WTC11 (cell line): ENCODE results near the gene SIPA1L2. TPM values are rescaled to one million over a fixed set of nuclear protein-coding genes. Genes with fewer than 3 reads are reported as not detected.

ENCODE experiments used
- ATAC-seq: fragments of 200-7000 bp; cut with Tn5 transposase; 2 replicates; pipeline ENCODE4 v1.10.0; 2021; ENCODE audit warnings: mild to moderate bottlenecking, moderate library complexity
- CTCF ChIA-PET: fragments of 300-600 bp; sonication (Branson Sonifier 250); formaldehyde crosslinking; loops from one replicate; lab custom pipeline; 2021; ENCODE audit warnings: antibody characterized with exemption; lab: Charles Lee
- POLR2A ChIA-PET: fragments of 350-600 bp; sonication (Branson Sonifier 250); formaldehyde crosslinking; loops from one replicate; lab custom pipeline; 2021; ENCODE audit warnings: antibody characterized with exemption; lab: Charles Lee
- DNase-seq: peaks from one replicate; pipeline ENCODE4 v3.0.0; 2021; ENCODE audit warnings: low spot score
- H3K27ac Mint-ChIP-seq: 2 replicates; pipeline ENCODE4 v1.8.0; 2021; ENCODE audit warnings: mixed read lengths
- H3K27me3 Mint-ChIP-seq: 2 replicates; pipeline ENCODE4 v1.8.0; 2021; ENCODE audit warnings: low read depth, mild to moderate bottlenecking, moderate library complexity, mixed read lengths
- H3K36me3 Mint-ChIP-seq: 2 replicates; pipeline ENCODE4 v1.8.0; 2021; ENCODE audit warnings: mixed read lengths
- H3K4me1 Mint-ChIP-seq: 2 replicates; pipeline ENCODE4 v1.8.0; 2022; ENCODE audit warnings: mixed read lengths
- H3K4me3 Mint-ChIP-seq: 2 replicates; pipeline ENCODE4 v1.8.0; 2021; ENCODE audit warnings: mild to moderate bottlenecking, moderate library complexity, mixed read lengths
- H3K9me3 Mint-ChIP-seq: 2 replicates; pipeline ENCODE4 v1.8.0; 2021; ENCODE audit warnings: mixed read lengths
- ARID4B ChIP-seq: sonication (generic); formaldehyde crosslinking; IDR thresholded peaks from 2 replicates; pipeline ENCODE4 v1.8.0; 2023; ENCODE audit warnings: missing genetic modification reagents, mild to moderate bottlenecking, borderline replicate concordance
- CREB1 ChIP-seq: sonication (generic); formaldehyde crosslinking; IDR thresholded peaks from 2 replicates; pipeline ENCODE4 v1.8.0; 2023; ENCODE audit warnings: mild to moderate bottlenecking, missing genetic modification reagents
- CREM ChIP-seq: sonication (generic); formaldehyde crosslinking; IDR thresholded peaks from 2 replicates; pipeline ENCODE4 v1.8.1; 2022; ENCODE audit warnings: mild to moderate bottlenecking, missing genetic modification reagents, moderate library complexity
- ELF4 ChIP-seq: sonication (generic); formaldehyde crosslinking; IDR thresholded peaks from 2 replicates; pipeline ENCODE4 v1.8.1; 2022; ENCODE audit warnings: low read depth, mild to moderate bottlenecking, moderate library complexity, missing genetic modification reagents
- FOXK1 ChIP-seq: sonication (generic); formaldehyde crosslinking; IDR thresholded peaks from 2 replicates; pipeline ENCODE4 v1.8.0; 2022; ENCODE audit warnings: mild to moderate bottlenecking, moderate library complexity, missing genetic modification reagents
- IRF2 ChIP-seq: sonication (generic); formaldehyde crosslinking; IDR thresholded peaks from 2 replicates; pipeline ENCODE4 v1.8.0; 2022; ENCODE audit warnings: low read depth, missing genetic modification reagents, borderline replicate concordance
- KAT7 ChIP-seq: sonication (generic); formaldehyde crosslinking; IDR thresholded peaks from 2 replicates; pipeline ENCODE4 v1.8.1; 2023; ENCODE audit warnings: missing genetic modification reagents, mild to moderate bottlenecking, borderline replicate concordance
- MAX ChIP-seq: sonication (generic); formaldehyde crosslinking; IDR thresholded peaks from 2 replicates; pipeline ENCODE4 v1.8.0; 2022; ENCODE audit warnings: mild to moderate bottlenecking, missing genetic modification reagents
- SMAD4 ChIP-seq: sonication (generic); formaldehyde crosslinking; IDR thresholded peaks from 2 replicates; pipeline ENCODE4 v1.8.0; 2022; ENCODE audit warnings: mild to moderate bottlenecking, missing genetic modification reagents
- SP1 ChIP-seq: sonication (generic); formaldehyde crosslinking; conservative IDR thresholded peaks from 2 replicates; pipeline ENCODE4 v1.8.1; 2022; ENCODE audit warnings: missing genetic modification reagents
- ZBTB21 ChIP-seq: sonication (generic); formaldehyde crosslinking; IDR thresholded peaks from 2 replicates; pipeline ENCODE4 v1.8.1; 2023; ENCODE audit warnings: mild to moderate bottlenecking, missing genetic modification reagents, borderline replicate concordance
- ZNF317 ChIP-seq: sonication (generic); formaldehyde crosslinking; IDR thresholded peaks from 2 replicates; pipeline ENCODE4 v1.8.1; 2023; ENCODE audit warnings: low read depth, mild to moderate bottlenecking, moderate library complexity, missing genetic modification reagents, borderline replicate concordance
- ZNF396 ChIP-seq: fragments of 250-450 bp; sonication (Bioruptor Pico); IDR thresholded peaks from 2 replicates; pipeline ENCODE4 v1.8.0; 2021; ENCODE audit warnings: mild to moderate bottlenecking, moderate library complexity, borderline replicate concordance
- total RNA-seq: library from RNA; stranded (reverse); gene quantifications from 3 replicates; pipeline ENCODE4 v1.2.3, GENCODE V29; 2021
- TF ChIP-seq, protein P1 (sequence below): sonication (generic); formaldehyde crosslinking; IDR thresholded peaks from 2 replicates; pipeline ENCODE4 v1.8.0; 2022; ENCODE audit warnings: missing genetic modification reagents
- TF ChIP-seq, protein P2 (sequence below): fragments of 250-450 bp; sonication (Bioruptor Pico); IDR thresholded peaks from 2 replicates; pipeline ENCODE4 v2.1.2; 2022; ENCODE audit warnings: mild to moderate bottlenecking, moderate library complexity
- TF ChIP-seq, protein P3 (sequence below): sonication (generic); formaldehyde crosslinking; IDR thresholded peaks from 2 replicates; pipeline ENCODE4 v1.8.1; 2022; ENCODE audit warnings: missing genetic modification reagents, borderline replicate concordance

Gene SIPA1L2
- total RNA-seq, 1 experiment from 2014 or later = 14.3 TPM

DNA sequence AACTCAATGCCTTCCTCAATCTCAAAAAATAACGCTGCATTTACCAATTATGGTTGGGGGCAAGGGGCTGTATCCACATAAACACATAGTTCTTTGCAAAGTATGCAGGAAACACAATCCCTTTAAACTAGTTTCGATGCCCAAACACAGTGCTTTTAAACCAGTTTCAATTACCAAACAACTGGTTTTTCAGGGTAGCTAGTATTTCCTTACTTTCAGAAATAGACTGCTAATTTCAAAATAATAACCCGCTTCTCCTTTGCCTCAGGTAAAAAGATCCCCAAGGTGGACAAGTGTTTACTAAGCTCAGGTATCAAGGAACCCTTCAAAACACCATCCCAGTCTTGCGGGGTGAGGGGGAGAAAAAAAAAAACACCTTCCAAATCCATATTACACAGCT, 2.8 kb downstream of the SIPA1L2 start (continued):
- TF ChIP-seq, protein P1, sequence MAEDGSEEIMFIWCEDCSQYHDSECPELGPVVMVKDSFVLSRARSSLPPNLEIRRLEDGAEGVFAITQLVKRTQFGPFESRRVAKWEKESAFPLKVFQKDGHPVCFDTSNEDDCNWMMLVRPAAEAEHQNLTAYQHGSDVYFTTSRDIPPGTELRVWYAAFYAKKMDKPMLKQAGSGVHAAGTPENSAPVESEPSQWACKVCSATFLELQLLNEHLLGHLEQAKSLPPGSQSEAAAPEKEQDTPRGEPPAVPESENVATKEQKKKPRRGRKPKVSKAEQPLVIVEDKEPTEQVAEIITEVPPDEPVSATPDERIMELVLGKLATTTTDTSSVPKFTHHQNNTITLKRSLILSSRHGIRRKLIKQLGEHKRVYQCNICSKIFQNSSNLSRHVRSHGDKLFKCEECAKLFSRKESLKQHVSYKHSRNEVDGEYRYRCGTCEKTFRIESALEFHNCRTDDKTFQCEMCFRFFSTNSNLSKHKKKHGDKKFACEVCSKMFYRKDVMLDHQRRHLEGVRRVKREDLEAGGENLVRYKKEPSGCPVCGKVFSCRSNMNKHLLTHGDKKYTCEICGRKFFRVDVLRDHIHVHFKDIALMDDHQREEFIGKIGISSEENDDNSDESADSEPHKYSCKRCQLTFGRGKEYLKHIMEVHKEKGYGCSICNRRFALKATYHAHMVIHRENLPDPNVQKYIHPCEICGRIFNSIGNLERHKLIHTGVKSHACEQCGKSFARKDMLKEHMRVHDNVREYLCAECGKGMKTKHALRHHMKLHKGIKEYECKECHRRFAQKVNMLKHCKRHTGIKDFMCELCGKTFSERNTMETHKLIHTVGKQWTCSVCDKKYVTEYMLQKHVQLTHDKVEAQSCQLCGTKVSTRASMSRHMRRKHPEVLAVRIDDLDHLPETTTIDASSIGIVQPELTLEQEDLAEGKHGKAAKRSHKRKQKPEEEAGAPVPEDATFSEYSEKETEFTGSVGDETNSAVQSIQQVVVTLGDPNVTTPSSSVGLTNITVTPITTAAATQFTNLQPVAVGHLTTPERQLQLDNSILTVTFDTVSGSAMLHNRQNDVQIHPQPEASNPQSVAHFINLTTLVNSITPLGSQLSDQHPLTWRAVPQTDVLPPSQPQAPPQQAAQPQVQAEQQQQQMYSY (CRISPR knock-in tag) = no peak
- TF ChIP-seq ELF4 (CRISPR knock-in tag) = no peak

DNA sequence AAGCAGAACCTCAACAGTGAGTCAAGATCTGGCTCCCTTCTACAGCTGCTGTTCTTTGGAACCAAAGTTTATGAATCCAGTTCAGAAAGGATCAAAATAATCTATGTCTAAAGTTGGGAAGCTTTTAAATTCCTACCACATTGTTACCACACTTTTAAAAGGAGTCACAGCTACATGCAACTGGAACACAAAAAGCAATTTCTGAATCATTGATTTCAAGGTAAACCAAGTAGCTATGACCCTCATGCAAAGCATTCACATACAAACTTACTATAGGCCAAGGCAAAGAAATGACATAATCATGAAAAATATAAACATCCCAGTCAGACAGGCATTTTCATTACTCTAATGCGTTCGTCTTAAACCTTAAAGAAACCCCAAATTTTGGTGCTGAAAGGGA, 3.5 kb downstream of the SIPA1L2 start:
- ChIA-PET POLR2A (no interaction called here), CTCF (interaction anchor here (0.7 to 3.0 kb wide), 14 partner anchors 11 to 901 kb away, joined by 3 to 25 read pairs (median 6); no protein-coding TSS in a partner anchor)
- no peaks in the 10 kb centered on the region for H3K36me3 Mint-ChIP-seq
- H3K4me3 Mint-ChIP-seq = no peak overlapping the region
- TF ChIP-seq, protein P2, sequence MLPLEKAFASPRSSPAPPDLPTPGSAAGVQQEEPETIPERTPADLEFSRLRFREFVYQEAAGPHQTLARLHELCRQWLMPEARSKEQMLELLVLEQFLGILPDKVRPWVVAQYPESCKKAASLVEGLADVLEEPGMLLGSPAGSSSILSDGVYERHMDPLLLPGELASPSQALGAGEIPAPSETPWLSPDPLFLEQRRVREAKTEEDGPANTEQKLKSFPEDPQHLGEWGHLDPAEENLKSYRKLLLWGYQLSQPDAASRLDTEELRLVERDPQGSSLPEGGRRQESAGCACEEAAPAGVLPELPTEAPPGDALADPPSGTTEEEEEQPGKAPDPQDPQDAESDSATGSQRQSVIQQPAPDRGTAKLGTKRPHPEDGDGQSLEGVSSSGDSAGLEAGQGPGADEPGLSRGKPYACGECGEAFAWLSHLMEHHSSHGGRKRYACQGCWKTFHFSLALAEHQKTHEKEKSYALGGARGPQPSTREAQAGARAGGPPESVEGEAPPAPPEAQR (CRISPR knock-in tag) = no peak
- no peaks in the 10 kb centered on the region for H3K9me3 Mint-ChIP-seq
- H3K4me1 Mint-ChIP-seq = peaks cover 75% of the 10 kb centered on the region
- peaks cover 29% of the 10 kb centered on the region for H3K27me3 Mint-ChIP-seq
- ATAC-seq = no peak
- H3K27ac Mint-ChIP-seq = no peak overlapping the region
- no peak for DNase-seq

DNA sequence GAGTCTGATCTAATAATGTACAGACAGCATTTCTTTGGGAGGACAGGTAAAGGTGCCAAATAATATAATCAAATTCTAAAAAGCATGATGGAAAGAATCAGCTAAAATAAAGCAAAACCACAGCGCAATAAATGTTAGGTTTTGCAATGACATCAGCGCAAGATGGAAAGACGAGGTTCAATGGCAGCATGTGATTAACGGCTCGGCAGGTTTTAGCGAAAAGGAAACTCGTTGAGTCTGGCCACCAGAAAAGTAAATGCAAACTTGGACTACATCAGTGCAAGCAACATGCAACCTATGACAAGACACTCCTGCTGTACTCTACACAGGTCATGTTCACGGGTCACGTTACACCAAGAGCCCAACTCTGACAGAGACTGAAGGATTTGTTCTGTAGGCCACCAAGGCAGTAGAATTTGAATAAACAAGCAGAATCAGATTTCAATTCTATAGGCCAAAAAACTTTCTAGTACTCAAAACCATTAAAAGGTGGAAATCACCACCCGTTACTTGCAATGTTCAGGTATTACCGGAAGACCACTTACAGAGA, 4.5 kb downstream of the SIPA1L2 start:
- POLR2A ChIA-PET = no interaction called here
- H3K4me3 Mint-ChIP-seq = no peak overlapping the region
- no peak for ATAC-seq
- TF ChIP-seq KAT7 (no peak), FOXK1 (CRISPR knock-in tag) (no peak), ZBTB21 (CRISPR knock-in tag) (no peak)
- TF ChIP-seq, protein P3, sequence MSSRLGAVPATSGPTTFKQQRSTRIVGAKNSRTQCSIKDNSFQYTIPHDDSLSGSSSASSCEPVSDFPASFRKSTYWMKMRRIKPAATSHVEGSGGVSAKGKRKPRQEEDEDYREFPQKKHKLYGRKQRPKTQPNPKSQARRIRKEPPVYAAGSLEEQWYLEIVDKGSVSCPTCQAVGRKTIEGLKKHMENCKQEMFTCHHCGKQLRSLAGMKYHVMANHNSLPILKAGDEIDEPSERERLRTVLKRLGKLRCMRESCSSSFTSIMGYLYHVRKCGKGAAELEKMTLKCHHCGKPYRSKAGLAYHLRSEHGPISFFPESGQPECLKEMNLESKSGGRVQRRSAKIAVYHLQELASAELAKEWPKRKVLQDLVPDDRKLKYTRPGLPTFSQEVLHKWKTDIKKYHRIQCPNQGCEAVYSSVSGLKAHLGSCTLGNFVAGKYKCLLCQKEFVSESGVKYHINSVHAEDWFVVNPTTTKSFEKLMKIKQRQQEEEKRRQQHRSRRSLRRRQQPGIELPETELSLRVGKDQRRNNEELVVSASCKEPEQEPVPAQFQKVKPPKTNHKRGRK = no peak
- CTCF ChIA-PET = interaction anchor here (0.8 to 3.0 kb wide), 2 partner anchors 11 to 13 kb away, joined by 3 to 25 read pairs; no protein-coding TSS in a partner anchor
- H3K4me1 Mint-ChIP-seq = peaks cover 82% of the 10 kb centered on the region
- H3K9me3 Mint-ChIP-seq = no peaks in the 10 kb centered on the region
- H3K36me3 Mint-ChIP-seq = no peaks in the 10 kb centered on the region
- no peak overlapping the region for H3K27ac Mint-ChIP-seq
- peaks cover 19% of the 10 kb centered on the region for H3K27me3 Mint-ChIP-seq
- DNase-seq = no peak

DNA sequence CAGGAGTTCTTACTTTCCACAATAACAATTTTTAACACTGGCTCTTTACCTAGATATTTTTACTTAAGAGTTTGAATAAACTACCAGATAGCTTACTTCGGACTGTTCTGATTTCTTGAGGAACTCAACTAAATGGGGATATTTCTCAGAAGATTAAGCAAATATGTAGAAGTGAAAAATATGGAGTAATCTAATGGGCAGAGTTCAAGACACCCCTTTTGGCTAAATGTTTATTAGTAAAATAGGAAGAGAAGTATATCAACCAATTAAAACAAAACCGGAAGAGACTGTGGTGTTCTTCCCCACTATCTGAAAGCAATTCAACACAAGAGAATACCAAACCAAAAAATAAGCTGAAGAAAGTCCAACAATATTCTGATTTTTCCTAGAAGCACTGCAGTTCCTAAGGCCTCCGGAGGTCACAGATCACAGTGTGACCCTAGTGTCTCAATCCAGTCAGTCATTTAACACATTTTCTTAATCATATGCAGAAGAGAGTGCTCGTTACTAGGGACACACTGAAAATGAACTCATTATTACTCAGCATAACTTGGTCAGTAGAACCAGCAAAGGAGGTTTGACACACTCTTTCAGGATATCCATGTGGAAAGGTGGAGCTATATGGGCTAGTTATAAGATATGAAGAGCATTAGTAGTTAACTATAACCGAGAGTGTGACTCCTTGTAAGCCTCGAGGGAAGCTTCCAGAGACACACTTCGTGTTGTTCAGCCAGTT, 5.2 kb downstream of the SIPA1L2 start:
- DNase-seq (no peak), ATAC-seq (no peak)
- POLR2A ChIA-PET = no interaction called here
- Mint-ChIP-seq H3K4me1 (peaks cover 88% of the 10 kb centered on the region), H3K27ac (no peak overlapping the region), H3K4me3 (no peak overlapping the region), H3K9me3 (no peaks in the 10 kb centered on the region), H3K36me3 (no peaks in the 10 kb centered on the region), H3K27me3 (peaks cover 19% of the 10 kb centered on the region)
- CTCF ChIA-PET = interaction anchor here (0.8 kb wide), 1 partner anchor 12 kb away, joined by 3 read pairs; no protein-coding TSS in a partner anchor
- no peak for TF ChIP-seq MAX (CRISPR knock-in tag)
- TF ChIP-seq SP1 (CRISPR knock-in tag) = no peak
- no peak for TF ChIP-seq CREM (CRISPR knock-in tag)
- no peak for TF ChIP-seq IRF2
- TF ChIP-seq ZNF396 (CRISPR knock-in tag) = no peak
- no peak for TF ChIP-seq ARID4B (CRISPR knock-in tag)
- no peak for TF ChIP-seq SMAD4 (CRISPR knock-in tag)
- no peak for TF ChIP-seq CREB1 (CRISPR knock-in tag)
- no peak for TF ChIP-seq ZNF317 (CRISPR knock-in tag)
- TF ChIP-seq KAT7 = no peak
